HG03280 (cell line): Measurements from ENCODE around the gene ABHD11.
"Not testable (repeated sequence)": the region's sequence is repeated elsewhere in the genome, so short reads cannot be mapped to it uniquely, and the experiment has no call there.

ENCODE experiments used
- ATAC-seq: cut with Tn5 transposase; IDR thresholded peaks from one replicate; pipeline ENCODE4 v1.9.1; 2021; ENCODE audit warnings: mild to moderate bottlenecking, moderate library complexity; ENCODE audit not compliant: unreplicated experiment

Gene ABHD11

GRCh38 chr7:73720443-73720842 lies 18.2 kb downstream of the ABHD11 start:
- not testable (repeated sequence) for ATAC-seq

GRCh38 chr7:73719806-73720169 lies 18.8 kb downstream of the ABHD11 start:
- ATAC-seq, result no peak

- peak; percentile 78 for ATAC-seq
These were observed 19.4 kb downstream of the ABHD11 start, which contains the start of gene STX1A for GRCh38 chr7:73718905-73719805. STX1A (minus strand) TSS chr7:73719669; CDS start chr7:73719631, 38 bp downstream.

GRCh38 chr7:73718438-73718881 lies 20.1 kb downstream of the ABHD11 start:
- no peak for ATAC-seq

GRCh38 chr7:73717991-73718405 lies 20.6 kb downstream of the ABHD11 start:
- no peak for ATAC-seq

GRCh38 chr7:73717025-73717807 lies 21.4 kb downstream of the ABHD11 start:
- no peak for ATAC-seq

GRCh38 chr7:73716318-73716890 lies 22.2 kb downstream of the ABHD11 start:
- ATAC-seq, result no peak

- ATAC-seq, result no peak
These were observed 22.8 kb downstream of the ABHD11 start for GRCh38 chr7:73715648-73716317.

- not testable (repeated sequence) for ATAC-seq
These were observed 25.3 kb downstream of the ABHD11 start for GRCh38 chr7:73713319-73713718.

- no peak for ATAC-seq
These were observed 25.8 kb downstream of the ABHD11 start for GRCh38 chr7:73712773-73713172.

- ATAC-seq, result no peak
These were observed 29.5 kb downstream of the ABHD11 start for GRCh38 chr7:73708961-73709549.

- no peak for ATAC-seq
These were observed 31.5 kb downstream of the ABHD11 start for GRCh38 chr7:73707045-73707631.

GRCh38 chr7:73706126-73707044 lies 32.2 kb downstream of the ABHD11 start:
- ATAC-seq, result no peak

GRCh38 chr7:73705551-73705920 lies 33.1 kb downstream of the ABHD11 start:
- no peak for ATAC-seq

- no peak for ATAC-seq
These were observed 33.7 kb downstream of the ABHD11 start for GRCh38 chr7:73704640-73705550.

GRCh38 chr7:73703757-73704639 lies 34.6 kb downstream of the ABHD11 start:
- no peak for ATAC-seq

GRCh38 chr7:73703225-73703624 lies 35.4 kb downstream of the ABHD11 start:
- no peak for ATAC-seq
